HTERT RPE-1 (cell line): ENCODE data around the gene CLVS2.

ENCODE experiments used
- in situ Hi-C: fragments of 300-500 bp; cut with MboI; formaldehyde crosslinking; loops from 4 replicates; pipeline ENCODE4 v1.14.3; 2020; ENCODE audit warnings: low sequenced_read_pairs

Gene CLVS2

GRCh38 chr6:122995921-122996793, at the start of gene CLVS2:
Gene CLVS2 (plus strand): TSS chr6:122996235. CDS start chr6:122997778, 1,543 bp downstream.
- in situ Hi-C loops: no loop called here

GRCh38 chr6:122947355-122947754, 48.7 kb upstream of the CLVS2 start:
- in situ Hi-C loops: no loop called here

GRCh38 chr6:122953766-122954165, 42.3 kb upstream of the CLVS2 start:
- in situ Hi-C loops: no loop called here

GRCh38 chr6:122956376-122956775, 39.7 kb upstream of the CLVS2 start:
- in situ Hi-C loops: no loop called here

GRCh38 chr6:122962000-122962624, 33.9 kb upstream of the CLVS2 start:
- in situ Hi-C loops: no loop called here

- in situ Hi-C loops: no loop called here
These were observed 26.0 kb upstream of the CLVS2 start for GRCh38 chr6:122969999-122970533.

GRCh38 chr6:122977180-122977579, 18.9 kb upstream of the CLVS2 start:
- in situ Hi-C loops: no loop called here

- in situ Hi-C loops: no loop called here
These were observed 11.6 kb upstream of the CLVS2 start for GRCh38 chr6:122984393-122984792.

GRCh38 chr6:122994256-122994655, 1.8 kb upstream of the CLVS2 start:
- in situ Hi-C loops: no loop called here

GRCh38 chr6:122996794-122997505, 915 bp downstream of the CLVS2 start:
- in situ Hi-C loops: no loop called here

- in situ Hi-C loops: no loop called here
These were observed 1.6 kb downstream of the CLVS2 start for GRCh38 chr6:122997541-122998150.

GRCh38 chr6:122998403-122998975, 2.5 kb downstream of the CLVS2 start:
- in situ Hi-C loops: no loop called here

GRCh38 chr6:123000244-123000770, 4.3 kb downstream of the CLVS2 start:
- in situ Hi-C loops: no loop called here

- in situ Hi-C loops: no loop called here
These were observed 5.5 kb downstream of the CLVS2 start for GRCh38 chr6:123001540-123001939.

GRCh38 chr6:123007885-123008284, 11.8 kb downstream of the CLVS2 start:
- in situ Hi-C loops: no loop called here

GRCh38 chr6:123009059-123009458, 13.0 kb downstream of the CLVS2 start:
- in situ Hi-C loops: no loop called here

- in situ Hi-C loops: no loop called here
These were observed 18.8 kb downstream of the CLVS2 start for GRCh38 chr6:123014835-123015234.

- in situ Hi-C loops: no loop called here
These were observed 20.5 kb downstream of the CLVS2 start for GRCh38 chr6:123016431-123017103.

- in situ Hi-C loops: no loop called here
These were observed 21.2 kb downstream of the CLVS2 start for GRCh38 chr6:123017104-123017682.
